ENCODE data around the gene LRP1.

LRP1 gene

GRCh38 chr12:57096099-57096572, 32.1 kb upstream of the LRP1 start:
- TF ChIP-seq CTCF (IDR thresholded peaks at IDR 0.05; ENCODE audit: low read depth, low read length, poor library complexity, severe bottlenecking) (no peak), EZH2phosphoT487 (IDR thresholded peaks at IDR 0.05; ENCODE audit: borderline replicate concordance, low read length) (no peak)
- peaks cover 17% of the 10 kb centered on the region for H3F3A ChIP-seq (ENCODE audit: control insufficient read depth, insufficient read depth)
- H3K36me3 ChIP-seq (ENCODE audit: control insufficient read depth, low read length): peaks cover 64% of the 10 kb centered on the region
- H3K9me3 ChIP-seq (ENCODE audit: control insufficient read depth, insufficient read depth, low read length): no peaks in the 10 kb centered on the region
- no peaks in the 10 kb centered on the region for H3K9me2 ChIP-seq (replicated peaks; ENCODE audit: control insufficient read depth, low read length)
- no peak overlapping the region for H3K27ac ChIP-seq (ENCODE audit: low read depth, low read length)
- H3K4me2 ChIP-seq (ENCODE audit: low read length): no peak overlapping the region
- H3K4me1 ChIP-seq (ENCODE audit: control insufficient read depth, low read length): peaks cover 17% of the 10 kb centered on the region
- no peak overlapping the region for H3K4me3 ChIP-seq (ENCODE audit: low read length)
- H3K27me3 ChIP-seq (ENCODE audit: control insufficient read depth, low read length): no peaks in the 10 kb centered on the region
- no peaks in the 10 kb centered on the region for H3K79me2 ChIP-seq (ENCODE audit: control insufficient read depth, low read length)
- H4K20me1 ChIP-seq (ENCODE audit: control insufficient read depth, insufficient read depth, low read depth, low read length): no peaks in the 10 kb centered on the region

GRCh38 chr12:57096748-57097553, 31.3 kb upstream of the LRP1 start:
- H3F3A ChIP-seq (ENCODE audit: control insufficient read depth, insufficient read depth): peaks cover 16% of the 10 kb centered on the region
- H3K79me2 ChIP-seq (ENCODE audit: control insufficient read depth, low read length): no peaks in the 10 kb centered on the region
- no peak overlapping the region for H3K4me2 ChIP-seq (ENCODE audit: low read length)
- peaks cover 68% of the 10 kb centered on the region for H3K36me3 ChIP-seq (ENCODE audit: control insufficient read depth, low read length)
- no peaks in the 10 kb centered on the region for H3K9me3 ChIP-seq (ENCODE audit: control insufficient read depth, insufficient read depth, low read length)
- no peak overlapping the region for H3K27ac ChIP-seq (ENCODE audit: low read depth, low read length)
- no peaks in the 10 kb centered on the region for H3K9me2 ChIP-seq (replicated peaks; ENCODE audit: control insufficient read depth, low read length)
- no peak overlapping the region for H3K4me3 ChIP-seq (ENCODE audit: low read length)
- H3K4me1 ChIP-seq (ENCODE audit: control insufficient read depth, low read length): peaks cover 17% of the 10 kb centered on the region
- H4K20me1 ChIP-seq (ENCODE audit: control insufficient read depth, insufficient read depth, low read depth, low read length): no peaks in the 10 kb centered on the region
- H3K27me3 ChIP-seq (ENCODE audit: control insufficient read depth, low read length): no peaks in the 10 kb centered on the region
- TF ChIP-seq EZH2phosphoT487 (IDR thresholded peaks at IDR 0.05; ENCODE audit: borderline replicate concordance, low read length) (no peak), CTCF (IDR thresholded peaks at IDR 0.05; ENCODE audit: low read depth, low read length, poor library complexity, severe bottlenecking) (no peak)

- Histone ChIP-seq H3K9me2 (replicated peaks; ENCODE audit: control insufficient read depth, low read length) (no peaks in the 10 kb centered on the region), H3K4me2 (ENCODE audit: low read length) (no peak overlapping the region), H3K4me3 (ENCODE audit: low read length) (no peak overlapping the region), H3K36me3 (ENCODE audit: control insufficient read depth, low read length) (peaks cover 68% of the 10 kb centered on the region), H3F3A (ENCODE audit: control insufficient read depth, insufficient read depth) (peaks cover 15% of the 10 kb centered on the region), H3K79me2 (ENCODE audit: control insufficient read depth, low read length) (no peaks in the 10 kb centered on the region), H3K4me1 (ENCODE audit: control insufficient read depth, low read length) (peaks cover 17% of the 10 kb centered on the region), H4K20me1 (ENCODE audit: control insufficient read depth, insufficient read depth, low read depth, low read length) (no peaks in the 10 kb centered on the region), H3K27ac (ENCODE audit: low read depth, low read length) (no peak overlapping the region), H3K9me3 (ENCODE audit: control insufficient read depth, insufficient read depth, low read length) (no peaks in the 10 kb centered on the region), H3K27me3 (ENCODE audit: control insufficient read depth, low read length) (no peaks in the 10 kb centered on the region)
- TF ChIP-seq CTCF (IDR thresholded peaks at IDR 0.05; ENCODE audit: low read depth, low read length, poor library complexity, severe bottlenecking) (no peak), EZH2phosphoT487 (IDR thresholded peaks at IDR 0.05; ENCODE audit: borderline replicate concordance, low read length) (no peak)
These were observed 30.8 kb upstream of the LRP1 start for GRCh38 chr12:57097554-57097835.

All from DOHH2 (cell line).